ENCODE measurements around the gene TENM4. TPM values are rescaled to one million over a fixed set of nuclear protein-coding genes. Genes with fewer than 3 reads are reported as not detected.

Gene TENM4
- polyA plus RNA-seq, 1 of the 3 experiments (the other 2 are of a cell fraction), result 16.7 TPM

DNA sequence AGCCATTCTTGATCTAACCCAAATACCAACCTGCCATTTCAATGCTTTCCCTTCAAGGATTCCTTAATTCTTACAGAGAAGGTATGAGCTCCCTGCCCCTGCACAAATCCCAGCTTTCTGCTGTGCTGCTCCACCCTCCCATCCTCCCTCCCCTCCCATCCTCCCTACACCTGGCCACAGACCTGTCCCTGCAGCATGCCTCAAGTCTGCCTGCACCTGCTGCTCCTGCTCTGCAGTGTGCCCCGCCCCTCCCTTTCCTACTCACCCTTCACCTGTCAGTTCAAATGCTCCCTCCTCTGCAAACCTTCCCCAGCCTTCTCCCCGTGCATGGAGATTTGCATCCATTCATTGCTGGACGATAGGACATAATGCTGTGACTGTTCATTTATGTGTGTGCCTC, 726.3 kb downstream of the TENM4 start:
- no peak overlapping the region for H3K4me3 ChIP-seq (ENCODE audit: low read depth in 2 of 2, low read length in 1 of 2)
- H3K79me2 ChIP-seq (ENCODE audit: insufficient read depth), result no peaks in the 10 kb centered on the region
- H3K9ac ChIP-seq, result no peak overlapping the region
- no peaks in the 10 kb centered on the region for H3K27me3 ChIP-seq (ENCODE audit: insufficient read depth)
- no peak for DNase-seq
- TF ChIP-seq, protein P1, sequence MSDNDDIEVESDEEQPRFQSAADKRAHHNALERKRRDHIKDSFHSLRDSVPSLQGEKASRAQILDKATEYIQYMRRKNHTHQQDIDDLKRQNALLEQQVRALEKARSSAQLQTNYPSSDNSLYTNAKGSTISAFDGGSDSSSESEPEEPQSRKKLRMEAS (IDR thresholded peaks at IDR 0.05; ENCODE audit: low read depth), result no peak
- TF ChIP-seq, protein P2, sequence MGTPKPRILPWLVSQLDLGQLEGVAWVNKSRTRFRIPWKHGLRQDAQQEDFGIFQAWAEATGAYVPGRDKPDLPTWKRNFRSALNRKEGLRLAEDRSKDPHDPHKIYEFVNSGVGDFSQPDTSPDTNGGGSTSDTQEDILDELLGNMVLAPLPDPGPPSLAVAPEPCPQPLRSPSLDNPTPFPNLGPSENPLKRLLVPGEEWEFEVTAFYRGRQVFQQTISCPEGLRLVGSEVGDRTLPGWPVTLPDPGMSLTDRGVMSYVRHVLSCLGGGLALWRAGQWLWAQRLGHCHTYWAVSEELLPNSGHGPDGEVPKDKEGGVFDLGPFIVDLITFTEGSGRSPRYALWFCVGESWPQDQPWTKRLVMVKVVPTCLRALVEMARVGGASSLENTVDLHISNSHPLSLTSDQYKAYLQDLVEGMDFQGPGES (IDR thresholded peaks at IDR 0.05; ENCODE audit: low read depth, low read length), result no peak
- TF ChIP-seq CHD2 (IDR thresholded peaks at IDR 0.05; ENCODE audit: low read length, partially characterized antibody) (no peak), FOSL2 (IDR thresholded peaks at IDR 0.05; ENCODE audit: borderline replicate concordance, low read depth) (no peak), JUND (IDR thresholded peaks at IDR 0.05) (no peak), RCOR1 (IDR thresholded peaks at IDR 0.05; ENCODE audit: low read length) (no peak), GATA2 (CRISPR knock-in tag; IDR thresholded peaks at IDR 0.05) (no peak), FOXJ3 (CRISPR knock-in tag; IDR thresholded peaks at IDR 0.05) (no peak), EP300 (IDR thresholded peaks at IDR 0.05; ENCODE audit: borderline replicate concordance in 1 of 2, low read depth in 1 of 2, low read length in 1 of 2) (no peak), POLR2AphosphoS5 (IDR thresholded peaks at IDR 0.05; ENCODE audit: low read depth, low read length) (no peak), ELF1 (IDR thresholded peaks at IDR 0.05) (no peak)
- TF ChIP-seq, protein P3, sequence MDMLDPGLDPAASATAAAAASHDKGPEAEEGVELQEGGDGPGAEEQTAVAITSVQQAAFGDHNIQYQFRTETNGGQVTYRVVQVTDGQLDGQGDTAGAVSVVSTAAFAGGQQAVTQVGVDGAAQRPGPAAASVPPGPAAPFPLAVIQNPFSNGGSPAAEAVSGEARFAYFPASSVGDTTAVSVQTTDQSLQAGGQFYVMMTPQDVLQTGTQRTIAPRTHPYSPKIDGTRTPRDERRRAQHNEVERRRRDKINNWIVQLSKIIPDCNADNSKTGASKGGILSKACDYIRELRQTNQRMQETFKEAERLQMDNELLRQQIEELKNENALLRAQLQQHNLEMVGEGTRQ (IDR thresholded peaks at IDR 0.05; ENCODE audit: borderline replicate concordance, low read depth, low read length), result no peak
- TF ChIP-seq, protein P4, sequence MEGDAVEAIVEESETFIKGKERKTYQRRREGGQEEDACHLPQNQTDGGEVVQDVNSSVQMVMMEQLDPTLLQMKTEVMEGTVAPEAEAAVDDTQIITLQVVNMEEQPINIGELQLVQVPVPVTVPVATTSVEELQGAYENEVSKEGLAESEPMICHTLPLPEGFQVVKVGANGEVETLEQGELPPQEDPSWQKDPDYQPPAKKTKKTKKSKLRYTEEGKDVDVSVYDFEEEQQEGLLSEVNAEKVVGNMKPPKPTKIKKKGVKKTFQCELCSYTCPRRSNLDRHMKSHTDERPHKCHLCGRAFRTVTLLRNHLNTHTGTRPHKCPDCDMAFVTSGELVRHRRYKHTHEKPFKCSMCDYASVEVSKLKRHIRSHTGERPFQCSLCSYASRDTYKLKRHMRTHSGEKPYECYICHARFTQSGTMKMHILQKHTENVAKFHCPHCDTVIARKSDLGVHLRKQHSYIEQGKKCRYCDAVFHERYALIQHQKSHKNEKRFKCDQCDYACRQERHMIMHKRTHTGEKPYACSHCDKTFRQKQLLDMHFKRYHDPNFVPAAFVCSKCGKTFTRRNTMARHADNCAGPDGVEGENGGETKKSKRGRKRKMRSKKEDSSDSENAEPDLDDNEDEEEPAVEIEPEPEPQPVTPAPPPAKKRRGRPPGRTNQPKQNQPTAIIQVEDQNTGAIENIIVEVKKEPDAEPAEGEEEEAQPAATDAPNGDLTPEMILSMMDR (IDR thresholded peaks at IDR 0.05), result no peak
- TF ChIP-seq, protein P5, sequence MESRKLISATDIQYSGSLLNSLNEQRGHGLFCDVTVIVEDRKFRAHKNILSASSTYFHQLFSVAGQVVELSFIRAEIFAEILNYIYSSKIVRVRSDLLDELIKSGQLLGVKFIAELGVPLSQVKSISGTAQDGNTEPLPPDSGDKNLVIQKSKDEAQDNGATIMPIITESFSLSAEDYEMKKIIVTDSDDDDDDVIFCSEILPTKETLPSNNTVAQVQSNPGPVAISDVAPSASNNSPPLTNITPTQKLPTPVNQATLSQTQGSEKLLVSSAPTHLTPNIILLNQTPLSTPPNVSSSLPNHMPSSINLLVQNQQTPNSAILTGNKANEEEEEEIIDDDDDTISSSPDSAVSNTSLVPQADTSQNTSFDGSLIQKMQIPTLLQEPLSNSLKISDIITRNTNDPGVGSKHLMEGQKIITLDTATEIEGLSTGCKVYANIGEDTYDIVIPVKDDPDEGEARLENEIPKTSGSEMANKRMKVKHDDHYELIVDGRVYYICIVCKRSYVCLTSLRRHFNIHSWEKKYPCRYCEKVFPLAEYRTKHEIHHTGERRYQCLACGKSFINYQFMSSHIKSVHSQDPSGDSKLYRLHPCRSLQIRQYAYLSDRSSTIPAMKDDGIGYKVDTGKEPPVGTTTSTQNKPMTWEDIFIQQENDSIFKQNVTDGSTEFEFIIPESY (IDR thresholded peaks at IDR 0.05; ENCODE audit: borderline replicate concordance, low read depth), result no peak
- H4K20me1 ChIP-seq (ENCODE audit: insufficient read depth), result no peaks in the 10 kb centered on the region
- H3K4me2 ChIP-seq, result no peak overlapping the region
- H2AFZ ChIP-seq (ENCODE audit: low read depth), result no peak overlapping the region
- H3F3A ChIP-seq (replicated peaks; ENCODE audit: insufficient read depth), result no peaks in the 10 kb centered on the region
- H3K9me3 ChIP-seq, result no peaks in the 10 kb centered on the region
- H3K4me1 ChIP-seq (ENCODE audit: control insufficient read depth in 1 of 2, insufficient read depth in 2 of 2, low read depth in 1 of 2, low read length in 1 of 2), result peaks cover 0 to 20% of the 10 kb centered on the region in 2 experiments; a peak in 3 of 4 replicates
- H3K36me3 ChIP-seq (replicated peaks in 1 of 2; ENCODE audit: control insufficient read depth in 1 of 2, insufficient read depth in 2 of 2, low read length in 1 of 2), result peaks cover 0 to 13% of the 10 kb centered on the region in 2 experiments
- 71% methylated on average over 3 of the region's 3 CpGs for WGBS (ENCODE audit: low lambda C conversion rate)
- POLR2A ChIA-PET, result no interaction called here
- H3K9me2 ChIP-seq, result no peaks in the 10 kb centered on the region
- CTCF ChIA-PET, result interaction anchor here (0.6 to 6.3 kb wide), 7 partner anchors 12 to 834 kb away, joined by 3 to 77 read pairs (median 5); no protein-coding TSS in a partner anchor
- H3K27ac ChIP-seq (ENCODE audit: low read depth in 2 of 2, low read length in 1 of 2), result no peak overlapping the region; a peak in 1 of 4 replicates

Measured in SK-N-SH (cell line).